IPS-NIHi11 (cell line): ENCODE results near the gene ZDHHC8.

Experiments
- DNase-seq: peaks from one replicate; pipeline ENCODE4 v3.0.0; 2012; ENCODE audit warnings: mixed read lengths, low spot score

The ZDHHC8 gene

DNA sequence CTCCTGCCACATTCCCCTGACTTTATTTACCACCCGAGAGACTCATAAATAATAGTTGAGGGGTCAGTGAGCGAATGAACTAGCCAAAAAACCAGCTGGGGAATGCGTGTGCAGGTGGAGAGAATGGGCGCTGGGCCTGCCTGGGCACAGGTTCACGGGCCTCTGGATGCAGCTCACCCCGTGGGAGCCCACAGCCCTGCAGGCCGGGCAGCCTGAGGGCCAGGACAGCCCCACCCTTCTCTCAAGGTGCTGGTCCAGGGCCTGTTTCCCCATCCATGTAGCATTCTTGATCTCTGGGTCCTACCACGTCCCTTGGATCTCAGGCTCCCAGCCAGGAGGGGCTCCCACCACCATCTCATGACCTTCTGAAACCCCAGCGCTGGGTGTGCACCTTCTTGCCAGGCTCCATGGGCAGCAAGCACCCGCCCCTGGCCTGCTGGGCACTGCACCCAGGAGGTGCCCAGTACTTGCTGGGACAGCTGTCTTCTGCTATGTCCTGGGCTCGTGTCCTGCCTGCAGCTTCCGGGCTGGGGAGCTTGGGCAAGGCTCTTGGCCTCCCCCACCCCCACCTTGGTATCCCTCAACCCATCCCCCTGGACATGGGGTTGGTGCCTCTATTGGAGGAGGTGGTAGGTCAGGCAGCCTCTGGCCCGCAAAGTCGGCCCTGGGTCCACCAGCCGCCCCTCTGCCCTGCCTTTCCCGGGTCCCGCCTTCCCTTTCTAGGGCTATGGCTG, 62.3 kb downstream of the ZDHHC8 start:
- DNase-seq = no peak

- DNase-seq = peak; percentile 65
These were observed 63.3 kb downstream of the ZDHHC8 start for GRCh38 chr22:20194681-20195593.

GRCh38 chr22:20196094-20196842, 64.7 kb downstream of the ZDHHC8 start:
- no peak for DNase-seq
